Smooth muscle cell (in vitro differentiated cells): ENCODE measurements around the gene SOSTDC1. TPM values are rescaled to one million over a fixed set of nuclear protein-coding genes. Genes with fewer than 3 reads are reported as not detected.
"Not testable (repeated sequence)": the region's sequence is repeated elsewhere in the genome, so short reads cannot be mapped to it uniquely, and the experiment has no call there.

Source experiments
- DNase-seq: peaks from one replicate; lab custom pipeline; 2025; ENCODE audit not compliant: unreplicated experiment; lab: John Stamatoyannopoulos, UW
- H2AFZ ChIP-seq: fragments of 200-600 bp; sonication (generic); 2 replicates; pipeline ENCODE4 v1.6.0; 2016; ENCODE audit warnings: antibody characterized with exemption, low read depth, mild to moderate bottlenecking
- H3F3A ChIP-seq: fragments of 200-600 bp; sonication (generic); 2 replicates; pipeline ENCODE4 v1.6.0; 2017; ENCODE audit warnings: antibody characterized with exemption, low read depth
- H3K27ac ChIP-seq: fragments of 200-600 bp; sonication (generic); 2 replicates; pipeline ENCODE4 v1.5.1; 2016; ENCODE audit warnings: low read depth, mild to moderate bottlenecking
- H3K27me3 ChIP-seq: fragments of 200-600 bp; sonication (generic); 2 replicates; pipeline ENCODE4 v1.6.1; 2016; ENCODE audit warnings: low read depth, mild to moderate bottlenecking
- H3K36me3 ChIP-seq: fragments of 200-600 bp; sonication (generic); 2 replicates; pipeline ENCODE4 v1.5.1; 2016; ENCODE audit warnings: low read depth
- H3K4me1 ChIP-seq: fragments of 200-600 bp; sonication (generic); 2 replicates; pipeline ENCODE4 v1.5.1; 2016; ENCODE audit warnings: low read depth
- H3K4me2 ChIP-seq: fragments of 200-600 bp; sonication (generic); 2 replicates; pipeline ENCODE4 v1.6.0; 2016; ENCODE audit warnings: mild to moderate bottlenecking
- H3K4me3 ChIP-seq: fragments of 200-600 bp; sonication (generic); 2 replicates; pipeline ENCODE4 v1.5.1; 2016; ENCODE audit warnings: mild to moderate bottlenecking
- H3K79me2 ChIP-seq: fragments of 200-600 bp; sonication (generic); 2 replicates; pipeline ENCODE4 v1.6.0; 2016; ENCODE audit warnings: low read depth, mild to moderate bottlenecking
- H3K9ac ChIP-seq: fragments of 200-600 bp; sonication (generic); 2 replicates; pipeline ENCODE4 v1.6.0; 2016; ENCODE audit warnings: low read depth
- H3K9me3 ChIP-seq: fragments of 200-600 bp; sonication (generic); replicated peaks from 2 replicates; pipeline ENCODE4 v1.5.1; 2016; ENCODE audit warnings: low read depth
- H4K20me1 ChIP-seq: fragments of 200-600 bp; sonication (generic); 2 replicates; pipeline ENCODE4 v1.6.0; 2016; ENCODE audit warnings: low read depth
- WGBS: methylation state at CpG from one replicate; pipeline ENCODE4 v1.1.7; 2016; ENCODE audit warnings: low lambda C conversion rate; 5-methylcytosine and 5-hydroxymethylcytosine counted together
- polyA plus RNA-seq: library from polyadenylated mRNA; unstranded; fragments of >200 nt; fragmentation: Nextera tagmentation; extraction: Ambion mirVana; gene quantifications from 2 replicates; pipeline ENCODE4 v1.2.1, GENCODE V29; 2016
- total RNA-seq: library from RNA; depleted of rRNA; stranded (reverse); fragments of >200 nt; gene quantifications from 2 replicates; pipeline ENCODE4 v1.2.3, GENCODE V29; 2014
- TF ChIP-seq, protein P1 (sequence below): fragments of 200-600 bp; sonication (generic); IDR thresholded peaks from 2 replicates; pipeline ENCODE4 v1.5.1; 2017; ENCODE audit warnings: borderline replicate concordance, mild to moderate bottlenecking, antibody characterized with exemption; ENCODE audit not compliant: insufficient read depth, poor library complexity, severe bottlenecking

The SOSTDC1 gene
- total and polyA plus RNA-seq, 2 experiments from 2014 or later = 0.35 to 0.45 TPM

DNA sequence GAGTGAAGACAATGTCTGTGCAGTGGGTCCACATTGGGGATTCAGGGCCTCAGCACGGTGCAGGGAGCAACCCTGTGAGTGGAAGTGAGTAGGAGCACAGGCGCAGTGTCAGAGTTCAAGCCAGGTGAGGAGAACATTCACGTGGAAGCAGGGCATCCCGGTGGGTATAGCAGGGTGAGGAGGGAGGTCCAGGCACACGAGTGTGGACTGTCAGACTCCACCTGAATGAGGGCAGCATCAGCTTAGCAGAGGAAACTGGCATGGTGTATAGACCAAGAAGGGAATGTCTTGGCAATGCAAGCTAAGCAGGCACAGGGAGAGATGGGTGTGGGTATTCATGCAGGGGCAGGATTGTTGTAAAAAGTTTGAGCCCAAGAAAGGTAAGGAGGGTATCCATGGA, 45.8 kb upstream of the SOSTDC1 start:
- no peak overlapping the region for H3K4me2 ChIP-seq
- no peaks in the 10 kb centered on the region for H3K27me3 ChIP-seq
- no peaks in the 10 kb centered on the region for H3K79me2 ChIP-seq
- no peak overlapping the region for H3K27ac ChIP-seq
- H3K36me3 ChIP-seq = no peaks in the 10 kb centered on the region
- H2AFZ ChIP-seq = no peak overlapping the region
- TF ChIP-seq, protein P1, sequence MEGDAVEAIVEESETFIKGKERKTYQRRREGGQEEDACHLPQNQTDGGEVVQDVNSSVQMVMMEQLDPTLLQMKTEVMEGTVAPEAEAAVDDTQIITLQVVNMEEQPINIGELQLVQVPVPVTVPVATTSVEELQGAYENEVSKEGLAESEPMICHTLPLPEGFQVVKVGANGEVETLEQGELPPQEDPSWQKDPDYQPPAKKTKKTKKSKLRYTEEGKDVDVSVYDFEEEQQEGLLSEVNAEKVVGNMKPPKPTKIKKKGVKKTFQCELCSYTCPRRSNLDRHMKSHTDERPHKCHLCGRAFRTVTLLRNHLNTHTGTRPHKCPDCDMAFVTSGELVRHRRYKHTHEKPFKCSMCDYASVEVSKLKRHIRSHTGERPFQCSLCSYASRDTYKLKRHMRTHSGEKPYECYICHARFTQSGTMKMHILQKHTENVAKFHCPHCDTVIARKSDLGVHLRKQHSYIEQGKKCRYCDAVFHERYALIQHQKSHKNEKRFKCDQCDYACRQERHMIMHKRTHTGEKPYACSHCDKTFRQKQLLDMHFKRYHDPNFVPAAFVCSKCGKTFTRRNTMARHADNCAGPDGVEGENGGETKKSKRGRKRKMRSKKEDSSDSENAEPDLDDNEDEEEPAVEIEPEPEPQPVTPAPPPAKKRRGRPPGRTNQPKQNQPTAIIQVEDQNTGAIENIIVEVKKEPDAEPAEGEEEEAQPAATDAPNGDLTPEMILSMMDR = no peak
- H3K9ac ChIP-seq = no peak overlapping the region
- no peak overlapping the region for H3K4me3 ChIP-seq
- 85% methylated on average over 5 of the region's 5 CpGs for WGBS
- no peaks in the 10 kb centered on the region for H3K9me3 ChIP-seq
- H3K4me1 ChIP-seq = no peaks in the 10 kb centered on the region
- H3F3A ChIP-seq = no peaks in the 10 kb centered on the region
- no peaks in the 10 kb centered on the region for H4K20me1 ChIP-seq
- DNase-seq = no peak

DNA sequence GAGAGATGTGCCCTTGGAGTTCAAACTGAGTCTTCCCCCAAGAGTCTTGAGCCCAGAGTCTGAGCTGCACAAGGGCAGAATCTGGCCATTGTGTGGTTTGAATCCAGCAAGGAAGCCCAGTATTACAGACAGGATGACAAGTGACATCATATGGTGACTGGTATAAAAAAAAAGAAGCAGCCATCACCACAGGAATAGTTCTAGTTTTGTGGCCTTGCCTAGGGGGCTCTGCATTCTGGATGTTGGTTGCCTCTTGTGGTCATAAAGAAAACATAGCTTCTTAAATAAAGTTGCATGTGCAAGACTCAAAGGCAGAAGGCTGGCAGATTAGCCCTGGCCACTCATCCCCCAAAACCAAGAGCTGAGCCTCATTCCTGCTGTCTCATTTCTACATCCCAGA, 44.3 kb upstream of the SOSTDC1 start:
- Histone ChIP-seq H4K20me1 (no peaks in the 10 kb centered on the region), H3K4me1 (no peaks in the 10 kb centered on the region), H3K27ac (no peak overlapping the region), H3K36me3 (no peaks in the 10 kb centered on the region), H3K27me3 (no peaks in the 10 kb centered on the region), H3K79me2 (no peaks in the 10 kb centered on the region), H3K4me3 (no peak overlapping the region), H3K4me2 (no peak overlapping the region), H3K9ac (no peak overlapping the region), H3K9me3 (no peaks in the 10 kb centered on the region), H3F3A (no peaks in the 10 kb centered on the region), H2AFZ (no peak overlapping the region)
- TF ChIP-seq, protein P1 = no peak
- no peak for DNase-seq

- not testable (repeated sequence) for DNase-seq, H3K9ac ChIP-seq, H3K27me3 ChIP-seq, H3F3A ChIP-seq, H3K4me3 ChIP-seq, H3K79me2 ChIP-seq, H3K27ac ChIP-seq, H3K4me2 ChIP-seq, H3K36me3 ChIP-seq, H3K9me3 ChIP-seq, H4K20me1 ChIP-seq, H3K4me1 ChIP-seq, H2AFZ ChIP-seq
- WGBS = 82% methylated on average over 5 of the region's 5 CpGs
These were observed 40.9 kb upstream of the SOSTDC1 start for GRCh38 chr7:16506422-16506821.

GRCh38 chr7:16504019-16504418, 38.5 kb upstream of the SOSTDC1 start:
- H3K79me2 ChIP-seq = no peaks in the 10 kb centered on the region
- no peak for DNase-seq
- H2AFZ ChIP-seq = peak overlapping the region; percentile 72
- no peaks in the 10 kb centered on the region for H3K27me3 ChIP-seq
- no peaks in the 10 kb centered on the region for H3K9me3 ChIP-seq
- H4K20me1 ChIP-seq = no peaks in the 10 kb centered on the region
- no peak overlapping the region for H3K27ac ChIP-seq
- no peaks in the 10 kb centered on the region for H3K36me3 ChIP-seq
- no peak overlapping the region for H3K4me3 ChIP-seq
- TF ChIP-seq, protein P1 = no peak
- no peak overlapping the region for H3K4me2 ChIP-seq
- H3K9ac ChIP-seq = no peak overlapping the region
- no peaks in the 10 kb centered on the region for H3K4me1 ChIP-seq
- 62% methylated on average over 6 of the region's 6 CpGs for WGBS
- no peaks in the 10 kb centered on the region for H3F3A ChIP-seq
